HEK293T (cell line): ENCODE measurements around the gene SLC12A7.

Experiments
- ARNT ChIP-seq: fragments of 450-650 bp; IDR thresholded peaks from 2 replicates; pipeline ENCODE4 v1.6.1; 2017; ENCODE audit warnings: mild to moderate bottlenecking
- BHLHE40 ChIP-seq: fragments of 450-650 bp; IDR thresholded peaks from 2 replicates; pipeline ENCODE4 v1.6.1; 2016; ENCODE audit warnings: mild to moderate bottlenecking, moderate library complexity, borderline replicate concordance
- CTBP1 ChIP-seq: fragments of 450-650 bp; IDR thresholded peaks from 2 replicates; pipeline ENCODE4 v1.6.1; 2016; ENCODE audit warnings: borderline replicate concordance
- ELF4 ChIP-seq: fragments of 450-650 bp; IDR thresholded peaks from 2 replicates; pipeline ENCODE4 v1.6.1; 2017; ENCODE audit warnings: antibody characterized with exemption
- FOXA1 ChIP-seq: fragments of 450-650 bp; IDR thresholded peaks from 2 replicates; pipeline ENCODE4 v1.6.1; 2016; ENCODE audit warnings: mild to moderate bottlenecking
- FOXK2 ChIP-seq: fragments of 450-650 bp; IDR thresholded peaks from 2 replicates; pipeline ENCODE4 v1.6.1; 2016; ENCODE audit warnings: mild to moderate bottlenecking
- FOXM1 ChIP-seq: fragments of 450-650 bp; IDR thresholded peaks from 2 replicates; pipeline ENCODE4 v1.6.1; 2017; ENCODE audit warnings: mild to moderate bottlenecking, borderline replicate concordance
- NFRKB ChIP-seq: fragments of 450-650 bp; IDR thresholded peaks from 2 replicates; pipeline ENCODE4 v1.6.1; 2016; ENCODE audit warnings: mild to moderate bottlenecking, moderate library complexity
- SP1 ChIP-seq: fragments of 450-650 bp; IDR thresholded peaks from 2 replicates; pipeline ENCODE4 v1.6.1; 2017
- SUZ12 ChIP-seq: fragments of 450-650 bp; IDR thresholded peaks from 2 replicates; pipeline ENCODE4 v1.6.1; 2016; ENCODE audit warnings: mild to moderate bottlenecking
- TARDBP ChIP-seq: fragments of 450-650 bp; IDR thresholded peaks from 2 replicates; pipeline ENCODE4 v1.6.1; 2016
- ZNF384 ChIP-seq: fragments of 450-650 bp; IDR thresholded peaks from 2 replicates; pipeline ENCODE4 v1.6.1; 2016

GRCh38 chr5:1078851-1079250 is 33.0 kb downstream of the SLC12A7 start:
- no peak for TF ChIP-seq NFRKB
- TF ChIP-seq CTBP1, result no peak
- no peak for TF ChIP-seq FOXK2
- no peak for TF ChIP-seq ZNF384
- no peak for TF ChIP-seq FOXM1
- TF ChIP-seq ARNT, result no peak
- no peak for TF ChIP-seq SP1
- TF ChIP-seq BHLHE40, result no peak
- TF ChIP-seq TARDBP, result no peak
- TF ChIP-seq SUZ12, result no peak
- no peak for TF ChIP-seq ELF4
- TF ChIP-seq FOXA1, result no peak
